HepG2 (cell line): ENCODE measurements around the gene NFATC2. TPM values are rescaled to one million over a fixed set of nuclear protein-coding genes. Genes with fewer than 3 reads are reported as not detected.

Source experiments
- ARNTL ChIP-seq: sonication (generic); formaldehyde crosslinking; IDR thresholded peaks from 2 replicates; pipeline ENCODE4 v1.4.0; 2020; ENCODE audit warnings: mild to moderate bottlenecking, missing genetic modification reagents
- ATF7-NPFF ChIP-seq: sonication (generic); formaldehyde crosslinking; IDR thresholded peaks from 2 replicates; pipeline ENCODE4 v1.8.1; 2023; ENCODE audit warnings: mild to moderate bottlenecking, low read depth, missing genetic modification reagents, moderate library complexity
- HNRNPUL1 ChIP-seq: fragments of 200-400 bp; formaldehyde crosslinking; IDR thresholded peaks from 2 replicates; pipeline ENCODE4 v1.6.1; 2017; ENCODE audit warnings: low read depth, mild to moderate bottlenecking, low read length, moderate library complexity
- IRX3 ChIP-seq: sonication (generic); formaldehyde crosslinking; IDR thresholded peaks from 2 replicates; pipeline ENCODE4 v1.8.1; 2023; ENCODE audit warnings: mild to moderate bottlenecking, low read depth, missing genetic modification reagents, borderline replicate concordance
- KLF6 ChIP-seq: IDR thresholded peaks from 2 replicates; pipeline ENCODE4 v1.8.0; 2016; ENCODE audit warnings: missing biosample characterization, missing genetic modification reagents
- MED1 ChIP-seq: sonication (generic); formaldehyde crosslinking; IDR thresholded peaks from 2 replicates; pipeline ENCODE4 v1.4.0; 2020; ENCODE audit warnings: missing genetic modification reagents
- MXD4 ChIP-seq: IDR thresholded peaks from 2 replicates; pipeline ENCODE4 v1.6.1; 2016; ENCODE audit warnings: mild to moderate bottlenecking, missing biosample characterization, missing genetic modification reagents
- NFE2 ChIP-seq: sonication (generic); formaldehyde crosslinking; IDR thresholded peaks from 2 replicates; pipeline ENCODE4 v1.4.0; 2020; ENCODE audit warnings: missing genetic modification reagents
- SATB2 ChIP-seq: sonication (generic); formaldehyde crosslinking; IDR thresholded peaks from 2 replicates; pipeline ENCODE4 v1.5.0; 2020; ENCODE audit warnings: missing genetic modification reagents
- THAP7 ChIP-seq: sonication (generic); formaldehyde crosslinking; IDR thresholded peaks from 2 replicates; pipeline ENCODE4 v1.8.1; 2023; ENCODE audit warnings: mild to moderate bottlenecking, missing genetic modification reagents
- USF2 ChIP-seq, 2 experiments: sonication (generic) in 1 of 2; formaldehyde crosslinking in 1 of 2; IDR thresholded peaks; 2 replicates each; pipeline versions ENCODE4 v1.5.1 to v1.6.1; 2011 to 2020; ENCODE audit warnings: borderline replicate concordance in 1 of 2, low read depth in 1 of 2, low read length in 1 of 2, mild to moderate bottlenecking in 1 of 2, missing genetic modification reagents in 1 of 2, moderate library complexity in 1 of 2
- ZNF10 ChIP-seq: sonication (generic); formaldehyde crosslinking; IDR thresholded peaks from 2 replicates; pipeline ENCODE4 v1.4.0; 2020; ENCODE audit warnings: mild to moderate bottlenecking, low read depth, missing genetic modification reagents, borderline replicate concordance
- ZNF337 ChIP-seq: sonication (generic); formaldehyde crosslinking; IDR thresholded peaks from 2 replicates; pipeline ENCODE4 v1.5.1; 2020; ENCODE audit warnings: missing genetic modification reagents, low read depth, mild to moderate bottlenecking, borderline replicate concordance
- ZNF432 ChIP-seq: sonication (generic); formaldehyde crosslinking; IDR thresholded peaks from 2 replicates; pipeline ENCODE4 v1.5.0; 2020; ENCODE audit warnings: missing genetic modification reagents, mild to moderate bottlenecking, borderline replicate concordance
- ZNF670 ChIP-seq: sonication (generic); formaldehyde crosslinking; IDR thresholded peaks from 2 replicates; pipeline ENCODE4 v1.8.0; 2022; ENCODE audit warnings: mild to moderate bottlenecking, missing genetic modification reagents, borderline replicate concordance
- ZNF781 ChIP-seq: sonication (generic); formaldehyde crosslinking; IDR thresholded peaks from 2 replicates; pipeline ENCODE4 v1.5.1; 2020; ENCODE audit warnings: borderline replicate concordance, mild to moderate bottlenecking, missing genetic modification reagents; ENCODE audit errors: not compliant biosample characterization
- ZNF83 ChIP-seq: sonication (generic); formaldehyde crosslinking; IDR thresholded peaks from 2 replicates; pipeline ENCODE4 v1.4.0; 2020; ENCODE audit warnings: missing genetic modification reagents, mild to moderate bottlenecking, borderline replicate concordance
- ZNF878 ChIP-seq: sonication (generic); formaldehyde crosslinking; IDR thresholded peaks from 2 replicates; pipeline ENCODE4 v1.8.1; 2023; ENCODE audit warnings: mild to moderate bottlenecking, missing genetic modification reagents, moderate library complexity
- ZSCAN12 ChIP-seq: sonication (generic); formaldehyde crosslinking; IDR thresholded peaks from 2 replicates; pipeline ENCODE4 v1.9.0; 2021; ENCODE audit warnings: mild to moderate bottlenecking, missing genetic modification reagents
- ZSCAN20 ChIP-seq: sonication (generic); formaldehyde crosslinking; IDR thresholded peaks from 2 replicates; pipeline ENCODE4 v1.4.0; 2020; ENCODE audit warnings: missing genetic modification reagents, mild to moderate bottlenecking, borderline replicate concordance
- ZSCAN30 ChIP-seq: sonication (generic); formaldehyde crosslinking; IDR thresholded peaks from 2 replicates; pipeline ENCODE4 v1.5.0; 2020; ENCODE audit warnings: mild to moderate bottlenecking, missing genetic modification reagents
- polyA plus RNA-seq, 8 experiments: library from polyadenylated mRNA; depleted of rRNA in 3 of 8; stranded (reverse) in 7 of 8; unstranded in 1 of 8; fragments of >200 nt; fragmentation: Illumina TruSeq in 4 of 8; extraction: Trizol in 4 of 8; gene quantifications; 2 replicates each; pipeline versions ENCODE4 v1.2.1 to v1.2.3, GENCODE V29; 2011 to 2016; ENCODE audit warnings: low read depth in 4 of 8, missing spikeins in 1 of 8, mixed read lengths in 1 of 8; ENCODE audit not compliant: insufficient read depth in 1 of 8
- total RNA-seq, 5 experiments: library from RNA; depleted of rRNA; stranded (reverse); fragments of >200 nt; fragmentation: Illumina TruSeq; extraction: Trizol; gene quantifications; 2 replicates each; pipeline ENCODE4 v1.2.3, GENCODE V29; 2016; ENCODE audit warnings: low read depth in 1 of 5
- TF ChIP-seq, protein P1 (sequence below): sonication (generic); formaldehyde crosslinking; IDR thresholded peaks from 2 replicates; pipeline ENCODE4 v1.5.1; 2020; ENCODE audit warnings: missing genetic modification reagents, mild to moderate bottlenecking, borderline replicate concordance

The NFATC2 gene
- total and polyA plus RNA-seq, 2 of the 13 experiments (the other 11 are each of a cell fraction or from before 2014, with no cell fraction given): 1.9 to 3.3 TPM

GRCh38 chr20:51426718-51427650, 115.5 kb downstream of the NFATC2 start (continued):
- TF ChIP-seq ZNF670 (no peak), ZNF337 (CRISPR knock-in tag) (no peak), ZNF10 (no peak), ATF7-NPFF (peak; percentile 41; the same call in 1 of the 2 replicates), ZNF432 (CRISPR knock-in tag) (no peak), USF2 (IDR thresholded peaks at IDR 0.05; ENCODE audit: low read depth, low read length) (no peak), USF2 (CRISPR knock-in tag; IDR thresholded peaks at IDR 0.05; ENCODE audit: borderline replicate concordance) (no peak), MXD4 (CRISPR knock-in tag) (no peak), IRX3 (CRISPR knock-in tag) (no peak), KLF6 (CRISPR knock-in tag) (no peak), ZNF878 (CRISPR knock-in tag) (no peak), MED1 (CRISPR knock-in tag) (peak; percentile 38; the same call in 1 of the 2 replicates), ZSCAN12 (CRISPR knock-in tag) (no peak), ZNF83 (CRISPR knock-in tag) (0 out of 2 replicates have a peak, but pooled peaks have one; percentile 22), ZSCAN20 (no peak), HNRNPUL1 (no peak), NFE2 (no peak), ZNF781 (no peak), THAP7 (no peak), ARNTL (CRISPR knock-in tag) (no peak), SATB2 (CRISPR knock-in tag) (no peak), ZSCAN30 (no peak)
- TF ChIP-seq, protein P1, sequence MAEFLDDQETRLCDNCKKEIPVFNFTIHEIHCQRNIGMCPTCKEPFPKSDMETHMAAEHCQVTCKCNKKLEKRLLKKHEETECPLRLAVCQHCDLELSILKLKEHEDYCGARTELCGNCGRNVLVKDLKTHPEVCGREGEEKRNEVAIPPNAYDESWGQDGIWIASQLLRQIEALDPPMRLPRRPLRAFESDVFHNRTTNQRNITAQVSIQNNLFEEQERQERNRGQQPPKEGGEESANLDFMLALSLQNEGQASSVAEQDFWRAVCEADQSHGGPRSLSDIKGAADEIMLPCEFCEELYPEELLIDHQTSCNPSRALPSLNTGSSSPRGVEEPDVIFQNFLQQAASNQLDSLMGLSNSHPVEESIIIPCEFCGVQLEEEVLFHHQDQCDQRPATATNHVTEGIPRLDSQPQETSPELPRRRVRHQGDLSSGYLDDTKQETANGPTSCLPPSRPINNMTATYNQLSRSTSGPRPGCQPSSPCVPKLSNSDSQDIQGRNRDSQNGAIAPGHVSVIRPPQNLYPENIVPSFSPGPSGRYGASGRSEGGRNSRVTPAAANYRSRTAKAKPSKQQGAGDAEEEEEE: no peak
